Measurements from ENCODE around the gene PIERCE2.
"Not testable (repeated sequence)": the region's sequence is repeated elsewhere in the genome, so short reads cannot be mapped to it uniquely, and the experiment has no call there.

Gene PIERCE2

DNA sequence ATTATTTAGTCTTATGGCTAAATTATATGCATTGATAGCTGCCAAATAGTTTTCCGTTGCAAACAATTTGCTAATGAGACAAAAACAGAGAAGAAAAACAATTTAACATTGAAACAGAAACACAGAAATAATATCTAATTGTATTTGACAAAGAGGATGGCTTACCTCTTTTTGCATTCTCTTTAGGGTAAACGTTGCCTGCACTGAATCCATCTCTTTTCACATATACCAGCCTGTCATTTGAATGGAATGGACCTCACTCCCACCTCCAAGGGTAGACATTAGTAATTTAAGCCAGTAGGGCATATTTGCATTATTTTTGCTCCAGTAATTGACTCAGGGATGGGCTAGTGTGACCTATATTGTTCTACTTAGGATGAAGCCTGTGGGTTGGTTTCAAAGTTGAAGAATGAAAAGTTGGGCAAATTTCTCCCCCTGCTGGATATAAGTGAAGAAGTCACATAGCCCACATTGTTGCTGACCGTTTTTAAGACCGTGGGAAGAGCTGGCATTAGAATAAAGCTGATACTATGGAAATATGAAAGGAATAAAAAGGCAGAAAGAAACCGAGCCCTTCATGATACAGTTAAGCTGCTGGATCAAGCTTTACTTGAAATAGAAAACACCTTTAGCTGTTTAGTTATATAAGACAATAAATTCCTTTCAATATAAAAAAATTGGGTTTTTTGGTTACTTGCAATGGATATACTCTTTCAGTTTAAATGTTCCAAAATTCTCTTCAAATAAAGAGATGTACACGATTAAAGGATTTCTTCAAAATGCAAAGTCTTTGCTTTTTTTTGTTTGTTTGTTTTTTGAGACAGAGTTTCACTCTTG is 26.9 kb downstream of the PIERCE2 start:
- DNase-seq, result no peak

DNA sequence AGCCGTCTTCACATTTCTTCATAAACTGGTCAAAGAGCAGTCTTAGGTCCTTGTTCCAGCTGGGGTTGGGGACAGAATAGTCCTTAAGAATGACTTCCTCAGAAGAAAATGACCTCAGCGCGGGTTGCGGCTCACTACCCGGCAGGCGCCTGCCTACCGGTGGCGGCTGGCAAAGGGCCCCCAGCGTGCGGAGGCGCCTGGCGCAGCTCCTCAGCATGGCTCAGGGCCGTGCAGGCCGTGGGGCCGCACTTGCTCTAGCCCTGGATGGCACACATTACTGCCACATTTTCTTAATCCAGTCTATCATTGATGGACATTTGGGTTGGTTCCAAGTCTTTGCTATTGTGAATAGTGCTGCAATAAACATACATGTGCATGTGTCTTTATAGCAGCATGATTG is 34.8 kb downstream of the PIERCE2 start:
- not testable (repeated sequence) for DNase-seq

DNA sequence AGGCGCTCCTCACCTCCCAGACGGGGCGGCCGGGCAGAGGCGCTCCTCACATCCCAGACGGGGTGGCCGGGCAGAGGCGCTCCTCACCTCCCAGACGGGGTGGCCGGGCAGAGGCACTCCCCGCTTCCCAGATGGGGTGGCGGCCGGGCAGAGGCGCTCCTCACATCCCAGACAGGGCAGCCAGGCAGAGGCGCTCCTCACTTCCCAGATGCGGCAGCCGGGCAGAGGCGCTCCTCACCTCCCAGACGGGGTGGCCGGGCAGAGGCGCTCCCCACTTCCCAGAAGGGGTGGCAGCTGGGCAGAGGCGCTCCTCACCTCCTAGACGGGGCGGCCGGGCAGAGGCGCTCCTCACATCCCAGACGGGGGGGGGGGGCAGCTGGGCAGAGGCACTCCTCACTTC is 37.6 kb downstream of the PIERCE2 start:
- not testable (repeated sequence) for DNase-seq

DNA sequence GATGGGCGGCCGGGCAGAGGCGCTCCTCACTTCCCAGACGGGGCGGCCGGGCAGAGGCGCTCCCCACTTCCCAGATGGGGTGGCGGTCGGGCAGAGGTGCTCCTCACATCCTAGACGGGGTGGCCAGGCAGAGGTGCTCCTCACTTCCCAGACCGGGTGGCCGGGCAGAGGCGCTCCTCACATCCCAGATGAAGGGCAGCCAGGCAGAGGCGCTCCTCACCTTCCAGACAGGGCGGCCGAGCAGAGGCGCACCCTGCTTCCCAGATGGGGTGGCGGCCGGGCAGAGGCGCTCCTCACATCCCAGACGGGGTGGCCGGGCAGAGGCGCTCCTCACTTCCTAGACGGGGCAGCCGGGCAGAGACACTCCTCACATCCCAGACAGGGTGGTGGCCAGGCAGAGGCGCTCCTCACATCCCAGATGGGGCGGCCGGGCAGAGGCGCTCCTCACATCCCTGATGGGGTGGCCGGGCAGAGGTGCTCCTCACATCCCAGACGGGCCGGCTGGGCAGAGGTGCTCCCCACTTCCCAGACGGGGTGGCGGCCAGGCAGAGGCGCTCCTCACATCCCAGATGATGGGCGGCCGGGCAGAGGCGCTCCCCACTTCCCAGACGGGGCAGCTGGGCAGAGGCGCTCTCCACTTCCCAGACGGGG is 38.2 kb downstream of the PIERCE2 start:
- DNase-seq, result not testable (repeated sequence)

DNA sequence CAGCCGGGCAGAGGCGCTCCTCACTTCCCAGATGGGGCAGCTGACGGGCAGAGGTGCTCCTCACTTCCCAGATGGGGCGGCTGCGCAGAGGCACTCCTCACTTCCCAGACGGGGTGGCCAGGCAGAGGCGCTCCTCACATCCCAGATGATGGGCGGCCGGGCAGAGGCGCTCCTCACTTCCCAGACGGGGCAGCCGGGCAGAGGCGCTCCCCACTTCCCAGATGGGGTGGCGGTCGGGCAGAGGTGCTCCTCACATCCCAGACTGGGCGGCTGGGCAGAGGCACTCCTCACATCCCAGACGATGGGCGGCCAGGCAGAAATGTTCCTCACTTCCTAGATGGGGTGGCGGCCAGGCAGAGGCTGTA is 38.7 kb downstream of the PIERCE2 start:
- DNase-seq, result not testable (repeated sequence)

DNA sequence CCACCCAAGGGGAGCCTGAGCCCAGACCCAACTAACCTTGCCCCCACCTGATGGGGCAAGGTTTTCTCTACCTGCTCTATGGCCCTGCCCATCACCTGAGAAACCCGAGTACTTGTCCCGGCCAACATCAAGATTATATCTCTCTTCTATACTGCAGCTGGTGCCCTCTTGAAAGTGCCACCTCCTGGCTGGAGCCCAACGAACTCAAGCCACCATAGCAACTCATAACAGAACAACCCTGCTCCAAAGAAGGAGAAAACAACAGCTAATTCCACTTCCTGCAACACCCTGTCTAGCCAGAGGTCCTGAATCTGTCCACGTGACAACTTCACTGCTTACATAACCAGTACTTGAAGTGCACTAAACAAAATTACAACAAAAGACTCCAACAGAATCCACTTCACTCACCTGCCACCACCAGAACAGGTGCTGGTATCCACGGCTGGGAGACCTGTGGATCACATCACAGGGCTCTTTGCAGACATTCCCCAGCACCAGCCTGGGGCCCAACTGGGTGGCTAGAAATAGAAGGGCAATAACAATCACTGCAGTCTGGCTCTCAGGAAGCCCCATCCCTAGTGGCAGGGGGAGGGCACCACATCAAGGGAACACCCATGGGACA is 49.2 kb downstream of the PIERCE2 start:
- DNase-seq, result no peak

DNA sequence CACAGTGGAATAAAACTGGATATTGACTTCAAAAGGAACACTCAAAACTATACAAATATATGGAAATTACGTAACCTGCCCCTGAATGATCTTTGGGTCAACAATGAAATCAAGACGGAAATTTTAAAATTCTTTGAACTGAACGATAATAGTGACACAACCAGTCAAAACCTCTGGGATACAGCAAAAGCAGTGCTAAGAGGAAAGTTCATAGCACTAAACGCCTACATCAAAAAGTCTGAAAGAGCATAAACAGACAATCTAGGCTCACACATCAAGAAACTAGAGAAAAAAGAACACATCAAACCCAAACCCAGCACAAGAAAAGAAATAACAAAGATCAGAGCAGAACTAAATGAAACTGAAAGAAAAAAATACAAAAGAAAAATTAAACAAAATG is 53.2 kb downstream of the PIERCE2 start:
- no peak for DNase-seq

DNA sequence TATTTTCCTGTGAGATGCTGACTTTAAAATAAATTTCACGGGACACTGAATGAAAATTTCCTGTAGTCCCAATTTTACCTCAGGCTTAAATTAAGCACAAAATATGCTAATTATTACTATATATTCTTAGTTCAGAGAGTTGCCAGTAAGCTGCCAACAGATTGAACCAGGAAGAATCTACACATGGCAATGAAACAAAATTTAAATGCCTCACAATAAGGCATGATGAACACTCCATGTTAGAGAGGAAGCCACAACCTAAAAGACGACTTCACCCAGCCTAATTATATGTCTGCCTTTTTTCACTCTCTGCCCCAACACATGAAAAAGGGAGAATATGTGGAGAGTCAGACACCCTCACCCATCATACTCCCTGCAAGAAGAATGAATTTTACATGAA is 60.0 kb downstream of the PIERCE2 start:
- DNase-seq, result no peak
